Measurements from ENCODE around the gene PTPRM. TPM values are rescaled to one million over a fixed set of nuclear protein-coding genes. Genes with fewer than 3 reads are reported as not detected.

Gene PTPRM
- total RNA-seq, 1 donor from 2014 or later: 65.5 TPM

GRCh38 chr18:8196238-8196637 is 629.1 kb downstream of the PTPRM start:
- Histone ChIP-seq H3K36me3 (ENCODE audit: control insufficient read depth, insufficient read depth, low read length) (no peaks in the 10 kb centered on the region), H3K27me3 (ENCODE audit: control insufficient read depth, insufficient read depth, low read length) (no peaks in the 10 kb centered on the region), H3K4me3 (ENCODE audit: low read depth, low read length) (no peak overlapping the region)
- DNase-seq (ENCODE audit: low read depth): no peak
- no peak for TF ChIP-seq CTCF (IDR thresholded peaks at IDR 0.05; ENCODE audit: insufficient read depth, low read length, poor library complexity, severe bottlenecking)

- Histone ChIP-seq H3K27me3 (ENCODE audit: control insufficient read depth, insufficient read depth, low read length) (no peaks in the 10 kb centered on the region), H3K36me3 (ENCODE audit: control insufficient read depth, insufficient read depth, low read length) (no peaks in the 10 kb centered on the region), H3K4me3 (ENCODE audit: low read depth, low read length) (no peak overlapping the region)
- no peak for DNase-seq (ENCODE audit: low read depth)
- TF ChIP-seq CTCF (IDR thresholded peaks at IDR 0.05; ENCODE audit: insufficient read depth, low read length, poor library complexity, severe bottlenecking): no peak
Measured at GRCh38 chr18:8197499-8197898, 630.4 kb downstream of the PTPRM start.

- DNase-seq (ENCODE audit: low read depth): no peak
- no peaks in the 10 kb centered on the region for H3K36me3 ChIP-seq (ENCODE audit: control insufficient read depth, insufficient read depth, low read length)
- TF ChIP-seq CTCF (IDR thresholded peaks at IDR 0.05; ENCODE audit: insufficient read depth, low read length, poor library complexity, severe bottlenecking): no peak
- H3K4me3 ChIP-seq (ENCODE audit: low read depth, low read length): no peak overlapping the region
- no peaks in the 10 kb centered on the region for H3K27me3 ChIP-seq (ENCODE audit: control insufficient read depth, insufficient read depth, low read length)
Measured at GRCh38 chr18:8207996-8208395, 640.9 kb downstream of the PTPRM start.

DNA sequence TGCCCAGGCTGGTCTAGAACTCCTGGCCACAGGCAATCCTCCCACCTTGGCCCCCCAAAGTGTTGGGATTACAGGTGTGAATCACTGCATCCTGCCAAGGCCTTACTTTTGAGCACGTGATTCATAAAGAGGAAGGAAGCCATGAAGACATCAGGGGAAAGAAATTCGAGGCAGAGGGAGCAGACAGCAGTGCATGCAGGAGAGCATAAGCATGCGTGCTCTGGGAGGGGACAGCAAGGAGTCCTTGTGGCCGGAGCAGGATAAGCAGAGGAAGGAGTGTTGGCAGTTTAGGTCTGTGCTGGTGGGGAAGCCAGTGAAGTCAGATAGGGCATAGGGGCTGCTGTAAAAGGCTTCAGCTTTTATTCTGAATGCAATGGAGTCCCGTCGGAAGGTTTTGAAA is 641.6 kb downstream of the PTPRM start:
- Histone ChIP-seq H3K4me3 (ENCODE audit: low read depth, low read length) (no peak overlapping the region), H3K36me3 (ENCODE audit: control insufficient read depth, insufficient read depth, low read length) (no peaks in the 10 kb centered on the region), H3K27me3 (ENCODE audit: control insufficient read depth, insufficient read depth, low read length) (no peaks in the 10 kb centered on the region)
- no peak for DNase-seq (ENCODE audit: low read depth)
- TF ChIP-seq CTCF (IDR thresholded peaks at IDR 0.05; ENCODE audit: insufficient read depth, low read length, poor library complexity, severe bottlenecking): no peak

DNA sequence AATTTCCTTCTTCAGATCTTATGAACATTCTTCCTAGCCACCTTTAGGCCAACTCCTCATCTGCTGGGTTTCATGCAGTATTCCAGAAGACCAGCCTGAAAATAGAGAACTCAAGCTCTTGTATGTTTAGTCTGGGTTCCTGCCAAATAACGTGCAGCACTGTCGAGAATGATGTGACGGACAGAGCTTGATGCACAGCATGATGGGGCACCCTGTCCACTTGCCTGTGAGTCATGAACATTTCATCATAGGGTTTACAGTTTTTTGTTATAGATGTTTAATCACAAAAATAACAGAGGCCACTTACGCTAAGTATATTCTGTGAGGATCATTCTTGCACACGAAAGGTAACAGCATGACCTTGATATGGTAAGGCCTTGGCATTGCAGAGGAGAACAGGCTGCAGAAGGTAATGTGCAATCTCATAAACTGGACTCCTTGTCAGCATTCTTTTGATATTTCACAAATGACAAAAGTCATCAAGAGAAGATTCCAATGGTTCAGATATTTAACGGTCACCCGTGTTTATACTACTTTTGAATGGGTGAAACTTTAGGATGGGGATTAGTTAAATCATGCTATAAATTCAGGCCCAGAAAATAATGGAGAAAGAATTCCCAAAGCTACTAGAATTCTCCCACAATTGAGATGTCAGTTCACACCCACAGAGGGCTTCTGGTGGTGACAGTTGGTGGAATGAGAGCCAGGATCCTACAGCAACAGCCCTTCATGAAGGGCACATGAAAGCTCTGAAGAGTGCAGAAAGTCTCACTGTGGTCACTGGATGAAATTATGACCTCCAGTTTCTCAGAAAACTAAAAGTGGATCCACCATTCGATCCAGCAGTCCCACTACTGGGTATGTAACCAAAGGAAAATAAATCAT is 646.0 kb downstream of the PTPRM start:
- no peaks in the 10 kb centered on the region for H3K27me3 ChIP-seq (ENCODE audit: control insufficient read depth, insufficient read depth, low read length)
- no peak for DNase-seq (ENCODE audit: low read depth)
- H3K36me3 ChIP-seq (ENCODE audit: control insufficient read depth, insufficient read depth, low read length): no peaks in the 10 kb centered on the region
- H3K4me3 ChIP-seq (ENCODE audit: low read depth, low read length): no peak overlapping the region
- TF ChIP-seq CTCF (IDR thresholded peaks at IDR 0.05; ENCODE audit: insufficient read depth, low read length, poor library complexity, severe bottlenecking): no peak

GRCh38 chr18:8215741-8216140 is 648.6 kb downstream of the PTPRM start:
- H3K36me3 ChIP-seq (ENCODE audit: control insufficient read depth, insufficient read depth, low read length): no peaks in the 10 kb centered on the region

More at GRCh38 chr18:8215741-8216140, 648.6 kb downstream of the PTPRM start:
- DNase-seq (ENCODE audit: low read depth): no peak
- Histone ChIP-seq H3K27me3 (ENCODE audit: control insufficient read depth, insufficient read depth, low read length) (no peaks in the 10 kb centered on the region), H3K4me3 (ENCODE audit: low read depth, low read length) (no peak overlapping the region)
- TF ChIP-seq CTCF (IDR thresholded peaks at IDR 0.05; ENCODE audit: insufficient read depth, low read length, poor library complexity, severe bottlenecking): no peak
